ENCODE measurements around the gene ATP2B2.
A peak's percentile ranks its signal among the peaks of the same experiment; 100 is the strongest.
"Not testable (repeated sequence)": the region's sequence is repeated elsewhere in the genome, so short reads cannot be mapped to it uniquely, and the experiment has no call there.

The ATP2B2 gene

DNA sequence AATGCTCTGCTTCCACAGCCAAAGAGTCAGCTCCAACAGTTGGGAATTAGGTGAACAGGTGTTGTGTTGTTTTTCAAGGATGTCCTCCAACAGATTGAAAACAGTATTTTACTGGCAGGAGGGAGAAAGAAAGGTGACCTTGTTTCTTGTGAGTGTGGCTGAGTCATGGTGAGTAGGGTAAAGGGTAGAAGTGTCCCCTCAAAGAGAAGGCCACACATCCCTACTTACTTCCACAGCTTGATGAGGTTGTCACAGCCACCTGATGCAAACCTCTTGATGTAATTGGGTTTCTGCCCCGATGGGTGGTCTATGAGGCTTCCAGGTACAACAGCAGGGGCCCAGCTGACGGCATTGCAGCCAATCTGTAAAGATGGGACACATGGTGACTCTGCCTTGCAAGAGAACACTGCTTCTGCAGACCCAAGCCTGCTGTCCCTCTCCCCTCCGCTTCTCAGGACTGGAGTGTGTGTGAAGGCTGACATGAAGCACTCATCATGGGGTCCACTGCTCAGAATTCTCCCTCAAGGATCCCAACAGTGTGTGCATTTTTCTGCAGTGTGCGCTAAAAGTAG lies 200.0 kb downstream of the ATP2B2 start:
- DNase-seq (ENCODE audit: low read depth, low spot score): no peak

DNA sequence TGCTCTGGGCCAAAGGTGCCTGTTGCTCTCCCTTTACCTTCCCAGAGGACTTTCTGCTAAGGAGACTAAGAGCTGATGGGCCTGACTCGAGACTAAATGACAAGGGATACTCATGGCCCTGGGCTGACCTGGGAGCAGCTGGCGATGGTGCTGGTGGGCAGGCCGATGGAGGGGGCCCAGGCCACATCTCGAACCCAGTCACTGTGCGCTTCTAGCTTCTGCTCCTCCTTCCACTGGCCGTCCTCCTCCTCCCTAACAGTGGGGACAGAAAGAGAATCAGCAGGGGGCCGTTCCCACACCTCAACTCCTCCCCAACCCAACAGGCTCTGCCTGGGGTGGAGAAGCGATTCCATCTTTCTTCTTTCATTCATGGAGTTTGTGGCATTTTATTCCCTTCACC lies 200.5 kb downstream of the ATP2B2 start:
- DNase-seq (ENCODE audit: low read depth, low spot score): no peak

DNA sequence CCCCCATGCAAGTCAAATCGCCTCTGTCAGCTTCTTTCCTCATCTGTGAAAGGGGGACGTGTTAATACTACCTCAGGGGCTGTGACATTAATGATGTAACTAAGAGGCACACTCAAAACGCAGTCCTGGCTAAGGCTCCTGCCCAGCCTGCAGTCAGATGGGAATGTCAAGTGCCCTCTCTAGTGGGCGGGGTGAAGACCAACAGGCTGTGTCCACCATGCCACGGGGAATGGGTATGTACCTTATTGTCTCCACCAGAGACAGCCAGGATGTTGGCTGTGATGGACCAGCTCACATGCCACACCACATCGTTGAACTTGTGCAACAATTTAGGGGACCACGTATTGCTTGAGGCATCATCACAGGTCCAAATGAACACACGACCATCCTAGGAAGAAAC lies 201.6 kb downstream of the ATP2B2 start:
- no peak for DNase-seq (ENCODE audit: low read depth, low spot score)

DNA sequence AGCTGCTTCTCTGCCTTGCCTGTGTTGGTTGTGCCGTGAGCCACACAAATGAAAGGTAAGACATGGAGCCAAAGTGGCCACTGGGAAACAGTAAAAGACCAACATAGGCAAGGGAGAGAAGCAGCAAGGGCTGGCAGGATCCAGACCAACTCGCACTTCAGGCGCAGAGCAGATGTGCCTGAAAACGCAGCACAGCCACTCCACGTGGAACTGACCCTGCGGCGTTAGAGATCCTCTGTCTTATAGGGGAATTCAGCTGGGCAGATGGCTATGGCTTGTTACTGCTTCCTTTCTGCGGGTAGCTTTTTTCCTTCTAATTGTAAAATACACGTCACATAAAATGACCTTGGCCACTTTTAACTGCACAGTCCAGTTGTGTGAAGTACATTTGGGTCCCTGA lies 202.3 kb downstream of the ATP2B2 start:
- no peak for DNase-seq (ENCODE audit: low read depth, low spot score)

DNA sequence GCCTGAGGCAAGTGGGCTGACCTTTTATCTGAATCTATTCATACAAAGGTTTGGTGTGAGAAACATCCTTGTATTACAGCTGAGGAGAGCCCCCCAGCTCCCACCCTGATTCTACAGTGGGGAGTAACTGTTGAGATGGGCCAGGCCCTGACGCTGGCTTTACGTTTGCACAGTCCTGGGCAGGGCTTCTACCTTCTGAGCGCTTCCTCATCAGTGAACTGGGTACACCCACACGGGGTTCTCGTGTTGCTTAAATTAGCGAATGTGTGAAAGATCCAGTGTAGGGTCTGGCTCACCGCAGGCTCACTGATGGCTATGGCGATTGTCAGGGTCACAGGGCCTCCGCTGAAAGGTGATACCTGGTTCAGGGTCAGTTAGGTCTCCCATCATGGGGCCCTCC lies 205.3 kb downstream of the ATP2B2 start:
- no peak for DNase-seq (ENCODE audit: low read depth, low spot score)

DNA sequence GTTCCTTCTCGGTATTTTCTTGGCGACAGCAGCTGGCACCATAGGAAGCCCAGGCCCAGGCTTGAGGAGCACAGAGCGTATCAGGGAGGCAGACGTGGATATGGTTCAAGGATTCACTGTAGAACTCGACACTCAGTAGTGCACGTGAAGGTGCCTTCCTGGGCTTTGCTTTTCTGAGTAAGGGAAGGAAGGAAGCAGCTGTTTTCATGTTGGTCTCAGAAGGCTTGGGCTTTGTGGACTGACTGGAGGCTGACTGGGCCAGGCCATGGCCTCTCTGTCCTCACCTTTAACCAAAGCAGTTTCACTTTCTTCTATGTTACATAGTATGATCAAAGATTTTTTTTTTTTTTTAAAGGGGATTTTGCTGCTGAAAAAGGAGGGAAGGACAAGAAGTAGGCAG lies 205.7 kb downstream of the ATP2B2 start:
- no peak for DNase-seq (ENCODE audit: low read depth, low spot score)

DNA sequence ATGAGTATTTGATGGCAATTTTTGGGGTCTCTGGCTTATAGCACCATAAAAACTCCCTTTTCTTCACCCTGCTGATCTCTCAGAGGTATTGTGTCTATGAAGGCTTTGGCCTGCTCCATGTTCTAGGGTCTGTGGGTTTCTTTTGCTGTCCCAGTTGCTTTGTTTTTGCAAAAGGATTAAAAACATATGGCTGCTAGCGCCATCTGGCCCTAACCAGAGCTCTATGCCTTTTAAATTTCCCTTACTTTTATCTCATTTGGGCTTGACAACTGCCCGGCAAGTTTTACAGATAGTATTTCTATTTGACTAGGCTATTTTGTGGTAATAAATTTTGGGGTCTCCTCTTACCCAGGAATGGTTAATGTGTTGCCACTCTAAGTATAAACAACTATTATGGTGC lies 206.2 kb downstream of the ATP2B2 start:
- no peak for DNase-seq (ENCODE audit: low read depth, low spot score)

DNA sequence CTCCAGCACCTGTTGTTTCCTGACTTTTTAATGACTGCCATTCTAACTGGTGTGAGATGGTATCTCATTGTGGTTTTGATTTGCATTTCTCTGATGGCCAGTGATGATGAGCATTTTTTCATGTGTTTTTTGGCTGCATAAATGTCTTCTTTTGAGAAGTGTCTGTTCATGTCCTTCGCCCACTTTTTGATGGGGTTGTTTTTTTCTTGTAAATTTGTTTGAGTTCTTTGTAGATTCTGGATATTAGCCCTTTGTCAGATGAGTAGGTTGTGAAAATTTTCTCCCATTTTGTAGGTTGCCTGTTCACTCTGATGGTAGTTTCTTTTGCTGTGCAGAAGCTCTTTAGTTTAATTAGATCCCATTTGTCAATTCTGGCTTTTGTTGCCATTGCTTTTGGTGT lies 207.3 kb downstream of the ATP2B2 start:
- not testable (repeated sequence) for DNase-seq (ENCODE audit: low read depth, low spot score)

DNA sequence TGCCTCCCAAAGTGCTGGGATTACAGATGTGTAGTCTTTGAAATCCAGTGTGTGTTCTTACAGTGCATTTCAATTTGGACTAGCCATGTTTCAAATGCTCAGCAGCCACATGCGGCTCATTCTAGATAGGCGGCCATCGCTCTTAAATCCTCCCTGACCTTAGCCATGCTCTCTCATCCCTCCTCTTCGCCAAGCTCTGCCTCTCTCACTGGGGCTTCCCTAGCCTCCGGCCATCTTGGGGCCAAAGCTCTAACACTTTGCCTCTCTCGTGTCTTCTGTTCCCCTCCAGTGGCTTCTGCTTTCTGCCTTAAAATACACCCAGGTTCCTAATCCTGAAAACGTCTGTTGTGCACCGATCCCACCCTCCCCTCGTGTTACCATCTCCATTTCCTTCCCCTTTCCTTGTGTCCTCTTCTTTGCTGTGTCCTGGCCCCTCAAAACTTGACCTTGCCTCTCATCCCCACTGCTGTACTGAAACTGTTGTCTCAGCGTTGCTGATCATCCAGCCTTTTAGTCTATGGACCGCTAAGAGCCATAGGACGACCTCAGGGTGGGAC lies 211.3 kb downstream of the ATP2B2 start:
- DNase-seq (ENCODE audit: low read depth, low spot score): no peak

DNA sequence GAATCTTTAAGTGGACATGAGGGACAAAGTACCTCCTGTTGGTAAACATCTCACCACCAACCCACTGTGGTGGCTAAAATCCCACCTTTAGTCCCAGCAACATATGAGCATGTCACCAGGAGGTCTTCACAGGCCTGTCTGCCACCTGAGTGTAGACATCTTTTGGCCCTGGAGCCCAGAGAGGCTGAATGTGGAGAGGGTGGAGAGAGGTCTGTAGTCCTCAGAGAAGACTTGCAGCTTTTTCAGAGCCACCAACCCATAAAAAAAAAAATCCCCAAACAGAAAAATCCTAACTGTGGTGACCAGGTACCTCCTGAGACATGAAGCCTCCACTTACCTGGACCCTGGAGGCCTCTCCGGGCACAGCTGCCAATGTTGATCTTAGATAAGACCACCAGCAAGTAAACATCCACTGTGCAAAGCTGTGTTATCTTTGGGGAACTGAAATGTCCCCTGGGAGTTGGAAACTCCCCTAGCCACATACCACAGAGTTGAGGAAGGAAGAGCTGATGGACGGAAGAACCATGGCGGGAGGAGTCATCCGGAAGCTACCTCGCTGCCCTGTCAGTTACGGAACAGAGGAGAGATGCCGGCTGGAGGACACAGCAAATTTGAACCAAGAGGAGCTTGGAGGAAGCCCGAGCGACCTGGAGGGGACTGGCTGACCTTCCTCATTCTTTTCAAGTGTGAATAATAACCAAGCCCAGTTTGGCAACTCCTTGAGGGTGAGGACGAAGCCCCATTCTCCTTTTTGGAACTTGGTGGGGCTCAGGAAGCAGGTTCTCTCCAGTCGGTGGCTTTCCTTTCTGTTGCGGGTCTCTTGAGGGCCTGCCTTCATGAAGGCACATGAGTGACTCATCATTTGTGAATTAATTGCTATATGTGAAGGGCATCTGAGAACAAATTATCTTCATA lies 212.6 kb downstream of the ATP2B2 start, which contains the start of gene GHRL:
Gene GHRL (minus strand): TSS at position 443 of the 915 bp plus-strand sequence. CDS start 2,767 bp downstream, outside the sequence.
- no peak for DNase-seq (ENCODE audit: low read depth, low spot score)

DNA sequence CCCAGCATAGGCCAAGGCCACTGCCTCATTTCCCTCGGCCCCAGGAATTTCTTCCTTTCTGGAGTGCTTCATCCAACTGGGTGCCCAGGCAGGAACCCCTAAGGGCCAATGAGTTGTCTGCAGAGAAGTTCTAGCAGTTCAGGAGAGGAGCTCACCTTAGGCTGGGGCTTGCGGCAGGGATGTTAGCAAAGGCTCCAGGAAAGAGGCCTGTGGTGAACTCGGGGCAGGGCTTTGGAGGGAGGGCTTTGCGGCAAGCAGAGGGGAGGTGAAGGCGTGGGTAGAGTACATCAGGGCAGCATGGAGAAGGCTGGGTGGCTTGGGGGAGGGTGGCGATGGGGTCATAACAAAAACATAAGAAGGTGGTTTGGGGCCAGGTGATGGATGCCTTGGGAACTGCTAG lies 213.7 kb downstream of the ATP2B2 start:
- no peak for DNase-seq (ENCODE audit: low read depth, low spot score)

DNA sequence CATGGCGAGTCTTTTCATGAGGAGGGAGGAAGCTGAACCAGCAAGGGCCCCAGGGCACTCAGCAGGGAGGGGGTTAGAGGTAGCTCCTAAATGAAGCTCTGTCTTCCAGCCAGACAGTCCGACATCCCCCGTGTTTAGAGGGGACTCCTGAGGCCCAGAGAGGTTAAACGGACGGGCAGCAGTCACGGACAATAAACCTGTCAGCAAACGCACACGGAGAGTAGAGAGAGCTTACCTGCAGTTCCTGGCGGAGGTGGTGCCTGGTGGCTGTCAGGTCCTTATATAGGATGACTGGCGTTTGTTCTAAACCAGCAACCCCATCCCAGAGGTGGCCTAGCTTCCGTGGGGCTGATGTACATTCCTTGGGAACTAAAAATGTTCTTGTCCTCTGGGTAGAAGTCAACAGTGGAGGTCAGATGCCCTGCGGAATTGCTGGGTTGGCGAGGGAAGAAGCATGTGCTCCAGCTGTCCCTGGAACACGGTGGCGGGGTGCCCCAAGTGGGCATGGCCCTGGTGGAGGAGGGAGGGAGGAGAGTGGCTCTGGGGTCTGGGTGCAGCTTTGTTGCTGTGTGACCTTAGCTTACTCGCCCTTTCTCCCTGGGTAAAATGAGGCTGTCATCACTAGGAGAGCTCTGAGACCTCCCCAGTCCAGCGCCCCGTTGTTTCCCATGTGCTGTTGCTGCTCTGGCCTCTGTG lies 214.8 kb downstream of the ATP2B2 start:
- DNase-seq (ENCODE audit: low read depth, low spot score): no peak

DNA sequence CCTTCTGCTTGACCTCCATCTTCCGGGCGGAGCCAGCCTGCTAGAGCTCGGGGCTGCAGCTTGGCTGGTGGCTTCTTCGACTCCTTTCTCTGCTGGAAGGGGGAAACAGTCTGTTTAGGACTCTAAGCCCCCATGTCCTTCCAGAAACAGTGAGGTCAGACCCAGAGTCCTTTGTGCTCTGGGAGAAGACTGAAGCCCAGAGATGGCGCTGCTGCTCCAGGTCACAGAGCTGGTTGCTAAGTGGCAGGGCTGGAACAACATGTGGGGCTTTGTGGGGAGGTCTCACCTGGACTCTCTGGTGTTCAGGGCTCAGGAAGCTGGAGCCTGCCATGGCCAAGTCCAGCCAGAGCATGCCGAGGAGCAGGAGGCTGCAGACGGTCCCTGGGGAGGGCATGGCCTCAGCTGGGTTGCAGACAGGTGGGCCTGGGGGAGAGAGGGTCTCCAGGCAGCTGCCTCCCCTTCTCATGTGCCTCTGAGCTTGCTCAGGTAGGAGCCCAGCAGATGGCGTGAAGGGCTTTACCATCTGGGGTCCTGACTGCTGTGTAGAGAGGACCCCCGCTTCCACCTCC lies 215.5 kb downstream of the ATP2B2 start:
- no peak for DNase-seq (ENCODE audit: low read depth, low spot score)

DNA sequence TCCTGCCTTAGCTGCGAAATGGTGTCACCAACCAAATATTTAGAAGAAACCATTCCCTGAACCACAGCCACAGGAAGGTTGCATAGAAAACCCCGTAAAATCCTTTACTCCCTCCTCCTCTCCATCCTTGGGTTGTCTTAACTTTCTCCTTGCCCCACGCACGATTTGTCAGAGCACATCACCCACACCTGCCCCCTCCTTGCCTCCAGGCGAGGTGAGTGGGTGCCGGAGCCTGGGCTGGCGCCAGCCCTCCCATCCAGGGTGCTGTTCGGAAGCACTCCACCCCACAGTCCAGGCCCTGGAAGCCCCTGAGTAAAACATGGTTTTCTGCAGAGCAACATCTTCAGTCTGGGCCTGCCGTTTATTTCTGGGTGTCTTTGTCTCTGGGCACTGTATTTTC lies 216.3 kb downstream of the ATP2B2 start:
- DNase-seq (ENCODE audit: low read depth, low spot score): no peak

DNA sequence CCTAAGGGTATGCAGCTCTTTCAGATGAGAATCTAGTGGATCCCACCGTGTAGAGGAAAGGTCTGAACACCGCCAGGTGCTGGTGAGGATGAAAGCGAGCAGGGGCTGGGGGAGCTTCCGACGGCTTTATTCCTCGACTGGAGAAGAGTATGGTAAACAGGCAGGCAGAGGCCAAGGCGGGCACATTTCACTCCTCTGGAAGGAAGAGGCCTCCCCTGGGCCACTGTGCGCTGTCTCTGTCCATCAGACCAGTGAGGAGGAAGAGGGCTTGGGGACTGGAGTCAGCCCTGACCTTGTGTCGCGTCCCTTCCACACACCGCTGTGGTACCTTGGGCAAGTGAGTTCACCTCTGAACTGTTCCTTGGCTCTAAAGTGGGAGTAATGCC lies 216.8 kb downstream of the ATP2B2 start:
- DNase-seq (ENCODE audit: low read depth, low spot score): no peak

DNA sequence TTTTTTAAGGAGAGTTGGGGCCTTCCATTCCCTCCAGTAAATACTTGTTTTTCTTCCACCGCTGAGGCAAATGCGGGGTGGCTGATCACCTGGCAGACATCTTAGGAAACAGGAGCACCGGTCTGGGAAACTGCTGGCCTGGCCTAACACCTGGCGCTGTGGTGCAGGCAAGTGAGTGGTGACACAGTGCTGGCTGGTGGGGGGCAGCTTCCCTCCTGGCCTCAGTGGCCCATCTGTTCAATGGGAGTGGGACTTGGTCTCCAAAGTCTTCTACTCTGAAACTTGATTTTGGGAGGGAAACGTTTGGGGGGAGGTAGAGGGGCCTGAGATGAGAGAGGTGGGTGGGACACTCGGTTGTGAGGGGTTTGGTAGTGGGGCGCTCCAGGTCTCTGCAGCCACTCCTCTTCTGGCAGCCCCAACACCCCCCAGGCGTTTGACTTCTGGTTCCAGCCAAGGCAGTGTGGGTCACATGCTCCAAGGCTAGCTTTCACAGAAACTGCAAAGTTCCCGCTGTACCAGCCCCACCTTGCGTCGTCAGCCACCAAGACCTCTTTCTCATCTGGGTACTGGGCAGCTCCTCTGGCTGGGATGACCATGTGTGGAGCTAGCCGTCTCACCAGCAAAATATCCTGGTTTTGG lies 217.3 kb downstream of the ATP2B2 start:
- no peak for DNase-seq (ENCODE audit: low read depth, low spot score)

DNA sequence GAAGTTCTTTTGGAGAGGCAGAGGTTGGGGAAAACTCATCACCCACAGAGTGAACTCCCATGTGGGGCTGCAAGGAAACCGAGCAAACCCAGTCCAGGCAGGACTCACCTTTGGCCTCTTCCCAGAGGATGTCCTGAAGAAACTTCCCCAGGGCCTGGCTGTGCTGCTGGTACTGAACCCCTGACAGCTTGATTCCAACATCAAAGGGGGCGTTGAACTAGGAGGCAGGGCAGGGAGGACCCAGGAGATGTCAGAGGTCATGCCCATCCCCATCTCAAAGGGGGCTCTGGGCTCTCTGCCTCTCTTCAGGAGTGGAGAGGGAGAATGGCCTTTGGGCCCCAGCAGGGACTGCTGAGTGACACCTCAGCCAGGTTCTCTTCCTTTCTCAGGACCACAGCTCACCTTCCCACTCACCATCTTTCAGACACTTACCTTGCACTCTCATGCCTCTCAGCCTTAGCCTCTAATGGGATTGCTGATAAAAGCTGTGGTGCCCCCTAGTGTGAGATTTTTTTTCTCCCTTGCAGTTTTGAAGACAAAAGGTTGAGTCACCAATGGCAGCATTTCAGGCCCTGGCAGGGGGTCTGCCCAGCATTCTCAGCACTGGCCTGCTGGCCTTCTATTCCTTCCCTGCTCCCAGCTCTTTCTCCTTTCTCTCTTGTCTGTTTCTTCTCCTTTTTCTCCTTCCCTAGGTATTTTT lies 218.6 kb downstream of the ATP2B2 start:
- DNase-seq (ENCODE audit: low read depth, low spot score): peak; percentile 31

DNA sequence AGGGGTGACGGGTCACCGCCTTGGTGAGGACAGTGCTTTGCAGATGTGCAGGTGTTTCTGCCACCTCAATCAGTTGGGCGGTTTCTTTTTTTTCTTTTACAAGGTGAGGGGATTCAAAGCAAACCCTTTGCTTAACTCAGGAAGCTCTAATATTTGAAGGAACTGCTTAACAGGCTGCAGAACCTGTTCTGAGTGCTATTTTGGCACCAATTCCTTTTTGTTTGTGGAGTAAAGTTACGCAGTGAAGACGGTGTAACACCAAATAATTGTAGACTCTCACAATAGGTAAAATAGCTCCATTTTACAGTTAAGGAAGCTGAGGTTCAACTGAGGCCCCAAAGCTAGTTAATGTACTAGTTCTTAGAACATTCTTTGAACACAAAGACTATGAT lies 219.3 kb downstream of the ATP2B2 start:
- no peak for DNase-seq (ENCODE audit: low read depth, low spot score)

DNA sequence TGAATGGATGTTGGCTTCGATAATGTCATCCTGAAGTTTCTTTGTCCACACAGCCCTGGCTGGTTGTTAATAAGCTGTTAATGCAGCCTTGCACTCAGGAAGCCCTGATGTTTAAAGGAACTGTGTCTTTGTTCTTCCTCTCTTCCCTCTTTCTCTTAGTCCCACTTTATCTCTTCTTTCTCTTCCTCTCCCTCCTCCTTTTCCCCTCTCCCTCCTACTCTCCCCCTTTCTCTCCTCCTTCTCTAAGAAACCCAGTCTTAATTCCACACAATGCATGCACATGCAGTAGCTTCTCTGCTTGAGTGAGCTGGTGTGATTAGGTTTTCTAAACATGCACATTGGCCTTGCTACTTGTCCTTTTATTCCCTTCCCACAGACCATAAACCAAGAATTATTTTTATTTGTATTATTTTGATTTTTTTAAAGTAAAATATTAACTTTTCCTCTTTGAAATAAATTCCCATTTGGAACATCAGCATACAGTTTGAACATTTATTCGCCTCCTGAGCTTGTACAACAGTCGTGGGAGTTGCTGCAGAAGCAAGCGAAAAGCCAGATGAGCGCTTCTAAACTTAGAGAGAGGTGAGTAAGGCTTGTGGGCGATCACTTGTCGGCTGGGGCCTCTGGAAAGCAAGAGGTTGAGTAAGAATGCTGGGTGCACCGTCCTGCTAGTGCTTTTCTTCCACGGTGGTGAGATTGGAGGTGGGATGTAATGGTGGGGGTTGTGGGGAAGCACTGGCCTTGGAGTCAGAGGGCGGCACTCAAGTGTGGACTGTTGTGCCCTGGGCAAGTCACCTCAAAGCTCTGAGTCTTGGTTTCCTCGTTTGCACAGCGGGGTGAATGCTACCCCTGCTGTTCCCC lies 219.9 kb downstream of the ATP2B2 start:
- DNase-seq (ENCODE audit: low read depth, low spot score): no peak

DNA sequence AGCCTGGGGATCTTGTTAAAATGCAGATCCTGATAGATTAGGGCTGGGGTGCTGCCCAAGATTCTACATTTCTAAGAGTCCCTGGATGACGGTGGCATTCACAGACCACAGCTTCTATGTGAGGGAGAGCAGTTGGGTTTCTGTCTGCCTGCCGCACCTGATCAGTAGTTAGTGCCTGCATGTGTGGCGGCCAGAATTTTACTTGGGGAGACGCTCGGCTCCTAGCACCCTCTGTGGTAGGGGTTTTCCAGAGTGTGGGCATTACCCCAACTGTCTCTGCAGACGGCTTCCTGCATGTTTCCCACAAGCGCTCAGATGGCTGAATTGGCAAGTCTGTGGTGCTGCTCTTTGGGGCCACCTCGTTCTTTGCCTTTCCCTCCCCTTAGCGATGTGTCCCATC lies 220.9 kb downstream of the ATP2B2 start:
- DNase-seq (ENCODE audit: low read depth, low spot score): no peak

Measured in brain pericyte (primary cell).